H1 (cell line): Measurements from ENCODE around the gene LRRC14B.

Experiments used
- CEBPB ChIP-seq: IDR thresholded peaks from 2 replicates; pipeline ENCODE4 v1.6.1; 2012; ENCODE audit warnings: low read depth, low read length
- CREB1 ChIP-seq: IDR thresholded peaks from 2 replicates; pipeline ENCODE4 v1.6.1; 2012; ENCODE audit warnings: inconsistent platforms
- EGR1 ChIP-seq: IDR thresholded peaks from 2 replicates; pipeline ENCODE4 v1.6.1; 2011; ENCODE audit warnings: low read depth, low read length, borderline replicate concordance
- EP300 ChIP-seq, 2 experiments: IDR thresholded peaks; 1 replicate in 1 of 2; 2 replicates in 1 of 2; pipeline ENCODE4 v1.6.1; 2011 to 2012; ENCODE audit warnings: low read depth in 2 of 2, low read length in 2 of 2, mild to moderate bottlenecking in 2 of 2, borderline replicate concordance in 1 of 2, inconsistent platforms in 1 of 2, moderate library complexity in 1 of 2
- GABPA ChIP-seq: IDR thresholded peaks from 2 replicates; pipeline ENCODE4 v1.6.1; 2011; ENCODE audit warnings: mild to moderate bottlenecking, low read length, moderate library complexity, borderline replicate concordance; ENCODE audit not compliant: insufficient read depth
- MAX ChIP-seq: IDR thresholded peaks from 2 replicates; pipeline ENCODE4 v1.6.1; 2012; ENCODE audit warnings: inconsistent platforms
- NRF1 ChIP-seq: IDR thresholded peaks from 2 replicates; pipeline ENCODE4 v1.6.1; 2011; ENCODE audit warnings: mild to moderate bottlenecking, low read depth, low read length, improper control_type of control experiment
- PHF8 ChIP-seq: fragments of 200-600 bp; sonication (generic); conservative IDR thresholded peaks from 2 replicates; pipeline ENCODE4 v1.7.1; 2012; ENCODE audit warnings: low read depth, mild to moderate bottlenecking, inconsistent platforms, low read length, moderate library complexity
- POLR2A ChIP-seq, 2 experiments: IDR thresholded peaks; 1 replicate in 1 of 2; 2 replicates in 1 of 2; pipeline ENCODE4 v1.6.1; 2011; ENCODE audit warnings: low read depth in 2 of 2, low read length in 2 of 2, mild to moderate bottlenecking in 2 of 2; ENCODE audit errors: control extremely low read depth in 1 of 2
- POLR2AphosphoS5 ChIP-seq: IDR thresholded peaks from 2 replicates; pipeline ENCODE4 v1.6.1; 2011; ENCODE audit warnings: low read depth, low read length
- RAD21 ChIP-seq, 2 experiments: IDR thresholded peaks in 1 of 2; conservative IDR thresholded peaks in 1 of 2; 2 replicates each; pipeline ENCODE4 v1.6.1; 2011; ENCODE audit warnings: low read depth in 2 of 2, low read length in 2 of 2, improper control_type of control experiment in 1 of 2, inconsistent platforms in 1 of 2, mild to moderate bottlenecking in 1 of 2, moderate library complexity in 1 of 2
- SIN3A ChIP-seq, 2 experiments: IDR thresholded peaks in 1 of 2; conservative IDR thresholded peaks in 1 of 2; 2 replicates each; pipeline ENCODE4 v1.6.1; 2011 to 2012; ENCODE audit warnings: low read length in 2 of 2, improper control_type of control experiment in 1 of 2, low read depth in 1 of 2, mild to moderate bottlenecking in 1 of 2
- YY1 ChIP-seq: IDR thresholded peaks from 2 replicates; pipeline ENCODE4 v1.6.1; 2011; ENCODE audit warnings: low read depth, mild to moderate bottlenecking, low read length
- TF ChIP-seq, protein P1 (sequence below), 3 experiments: IDR thresholded peaks; 1 replicate in 2 of 3; 2 replicates in 1 of 3; pipeline versions ENCODE4 v1.5.1 to v1.6.1; 2011; ENCODE audit warnings: low read length in 3 of 3, mild to moderate bottlenecking in 3 of 3, inconsistent platforms in 2 of 3, low read depth in 1 of 3, moderate library complexity in 1 of 3; ENCODE audit not compliant: insufficient read depth in 1 of 3; ENCODE audit errors: control extremely low read depth in 1 of 3

DNA sequence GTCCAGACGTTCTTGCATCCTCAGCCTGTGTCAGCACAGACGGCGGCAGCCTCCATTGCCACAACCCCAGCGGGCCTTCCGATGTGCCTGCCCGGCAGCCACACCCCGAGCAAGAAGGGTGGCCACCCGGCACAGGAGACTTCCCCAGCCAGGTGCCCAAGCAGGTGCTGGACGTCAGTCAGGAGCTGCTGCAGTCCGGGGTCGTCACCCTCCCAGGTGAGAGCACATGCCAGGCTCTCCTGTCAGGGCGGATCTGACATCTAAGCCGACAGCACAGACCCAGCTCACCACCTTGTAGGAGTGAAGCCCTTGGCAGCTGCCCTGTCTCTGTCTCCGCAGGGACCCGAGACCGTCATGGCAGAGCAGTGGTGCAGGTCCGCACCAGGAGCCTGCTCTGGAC, 48.3 kb upstream of the LRRC14B start:
- TF ChIP-seq GABPA (no peak), POLR2A (IDR thresholded peaks at IDR 0.05; ENCODE audit: control extremely low read depth in 1 of 2, low read depth in 2 of 2, low read length in 2 of 2) (no peak), CEBPB (no peak), SIN3A (conservative IDR thresholded peaks at IDR 0.05 in 1 of 2, IDR thresholded peaks at IDR 0.05 in 1 of 2; ENCODE audit: low read depth in 1 of 2, low read length in 2 of 2) (no peak), EP300 (IDR thresholded peaks at IDR 0.05; ENCODE audit: borderline replicate concordance in 1 of 2, low read depth in 2 of 2, low read length in 2 of 2) (no peak), MAX (no peak), PHF8 (no peak), NRF1 (no peak), POLR2AphosphoS5 (no peak), RAD21 (IDR thresholded peaks at IDR 0.05 in 1 of 2, conservative IDR thresholded peaks at IDR 0.05 in 1 of 2; ENCODE audit: low read depth in 2 of 2, low read length in 2 of 2) (no peak), YY1 (no peak), EGR1 (no peak), CREB1 (no peak)
- TF ChIP-seq, protein P1, sequence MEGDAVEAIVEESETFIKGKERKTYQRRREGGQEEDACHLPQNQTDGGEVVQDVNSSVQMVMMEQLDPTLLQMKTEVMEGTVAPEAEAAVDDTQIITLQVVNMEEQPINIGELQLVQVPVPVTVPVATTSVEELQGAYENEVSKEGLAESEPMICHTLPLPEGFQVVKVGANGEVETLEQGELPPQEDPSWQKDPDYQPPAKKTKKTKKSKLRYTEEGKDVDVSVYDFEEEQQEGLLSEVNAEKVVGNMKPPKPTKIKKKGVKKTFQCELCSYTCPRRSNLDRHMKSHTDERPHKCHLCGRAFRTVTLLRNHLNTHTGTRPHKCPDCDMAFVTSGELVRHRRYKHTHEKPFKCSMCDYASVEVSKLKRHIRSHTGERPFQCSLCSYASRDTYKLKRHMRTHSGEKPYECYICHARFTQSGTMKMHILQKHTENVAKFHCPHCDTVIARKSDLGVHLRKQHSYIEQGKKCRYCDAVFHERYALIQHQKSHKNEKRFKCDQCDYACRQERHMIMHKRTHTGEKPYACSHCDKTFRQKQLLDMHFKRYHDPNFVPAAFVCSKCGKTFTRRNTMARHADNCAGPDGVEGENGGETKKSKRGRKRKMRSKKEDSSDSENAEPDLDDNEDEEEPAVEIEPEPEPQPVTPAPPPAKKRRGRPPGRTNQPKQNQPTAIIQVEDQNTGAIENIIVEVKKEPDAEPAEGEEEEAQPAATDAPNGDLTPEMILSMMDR (IDR thresholded peaks at IDR 0.05; ENCODE audit: control extremely low read depth in 1 of 3, insufficient read depth in 1 of 3, low read depth in 1 of 3, low read length in 3 of 3) = no peak
